ENCODE measurements around the gene TMEM80.

GRCh38 chr11:742571-743201 is 47.1 kb downstream of the TMEM80 start:
- TF ChIP-seq CTCF (IDR thresholded peaks at IDR 0.05), result no peak
- no peak for TF ChIP-seq POLR2A (IDR thresholded peaks at IDR 0.05)
- TF ChIP-seq POLR2AphosphoS5 (IDR thresholded peaks at IDR 0.05; ENCODE audit: insufficient read depth in 1 of 2, low read depth in 1 of 2), result no peak

Data from vagina (tissue), 2 donors.